ENCODE data around the gene SPATA2.
A peak's percentile ranks its signal among the peaks of the same experiment; 100 is the strongest.
"Not testable (repeated sequence)": the region's sequence is repeated elsewhere in the genome, so short reads cannot be mapped to it uniquely, and the experiment has no call there.

SPATA2 gene, protein sequence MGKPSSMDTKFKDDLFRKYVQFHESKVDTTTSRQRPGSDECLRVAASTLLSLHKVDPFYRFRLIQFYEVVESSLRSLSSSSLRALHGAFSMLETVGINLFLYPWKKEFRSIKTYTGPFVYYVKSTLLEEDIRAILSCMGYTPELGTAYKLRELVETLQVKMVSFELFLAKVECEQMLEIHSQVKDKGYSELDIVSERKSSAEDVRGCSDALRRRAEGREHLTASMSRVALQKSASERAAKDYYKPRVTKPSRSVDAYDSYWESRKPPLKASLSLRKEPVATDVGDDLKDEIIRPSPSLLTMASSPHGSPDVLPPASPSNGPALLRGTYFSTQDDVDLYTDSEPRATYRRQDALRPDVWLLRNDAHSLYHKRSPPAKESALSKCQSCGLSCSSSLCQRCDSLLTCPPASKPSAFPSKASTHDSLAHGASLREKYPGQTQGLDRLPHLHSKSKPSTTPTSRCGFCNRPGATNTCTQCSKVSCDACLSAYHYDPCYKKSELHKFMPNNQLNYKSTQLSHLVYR

GRCh38 chr20:49915380-49916145 lies at the start of gene SPATA2:
Gene SPATA2, minus strand, starts transcription at chr20:49915529. Its CDS starts 7,039 bp downstream, at chr20:49908490.
- DNase-seq (ENCODE audit: low read depth): peak; percentile 84

DNA sequence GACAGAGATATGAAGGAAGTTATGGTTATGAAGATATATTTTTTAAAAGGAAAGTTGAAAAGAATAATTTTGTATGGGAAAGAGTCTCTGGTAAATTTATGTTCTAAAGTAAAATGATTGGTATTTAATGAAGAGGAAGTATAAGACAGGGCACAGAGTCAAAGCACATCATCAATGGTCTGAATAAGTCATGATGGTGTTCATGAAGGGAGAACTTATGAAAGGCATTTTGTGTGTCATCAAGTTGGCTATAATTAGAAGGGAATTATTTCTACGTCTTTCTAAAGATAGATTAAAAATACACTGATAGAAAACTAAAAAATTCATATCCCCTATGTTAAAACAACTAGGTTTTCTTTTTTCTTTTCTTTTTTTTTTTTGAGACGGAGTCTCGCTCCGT lies 46.1 kb upstream of the SPATA2 start:
- DNase-seq (ENCODE audit: low read depth): no peak

DNA sequence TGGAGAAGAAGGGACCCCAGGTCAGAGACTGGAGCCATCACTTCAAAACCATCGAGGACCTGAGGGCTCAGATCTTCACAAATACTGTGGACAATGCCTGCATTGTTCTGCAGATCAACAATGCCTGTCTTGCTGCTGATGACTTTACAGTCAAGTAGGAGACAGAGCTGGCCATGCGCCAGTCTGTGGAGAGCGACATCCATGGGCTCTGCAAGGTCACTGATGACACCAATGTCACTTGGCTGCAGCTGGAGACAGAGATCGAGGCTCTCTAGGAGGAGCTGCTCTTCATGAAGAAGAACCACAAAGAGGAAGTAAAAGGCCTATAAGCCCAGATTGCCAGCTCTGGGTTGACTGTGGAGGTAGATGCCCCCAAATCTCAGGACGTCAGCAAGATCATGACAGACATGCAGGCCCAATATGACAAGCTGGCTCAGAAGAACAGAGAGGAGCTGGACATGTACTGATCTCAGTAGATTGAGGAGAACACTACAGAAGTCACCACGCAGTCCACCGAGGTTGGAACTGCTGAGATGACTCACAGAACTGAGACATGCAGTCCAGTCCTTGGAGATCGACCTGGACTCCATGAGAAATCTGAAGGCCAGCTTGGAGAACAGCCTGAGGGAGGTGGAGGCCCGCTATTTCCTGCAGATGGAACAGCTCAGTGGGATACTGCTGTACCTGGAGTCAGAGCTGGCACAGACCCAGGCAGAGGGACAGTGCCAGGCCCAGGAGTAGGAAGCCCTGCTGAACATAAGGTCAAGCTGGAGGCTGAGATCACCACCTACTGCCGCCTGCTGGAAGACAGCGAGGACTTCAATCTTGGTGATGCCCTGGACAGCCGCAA lies 42.0 kb upstream of the SPATA2 start:
- not testable (repeated sequence) for DNase-seq (ENCODE audit: low read depth)

DNA sequence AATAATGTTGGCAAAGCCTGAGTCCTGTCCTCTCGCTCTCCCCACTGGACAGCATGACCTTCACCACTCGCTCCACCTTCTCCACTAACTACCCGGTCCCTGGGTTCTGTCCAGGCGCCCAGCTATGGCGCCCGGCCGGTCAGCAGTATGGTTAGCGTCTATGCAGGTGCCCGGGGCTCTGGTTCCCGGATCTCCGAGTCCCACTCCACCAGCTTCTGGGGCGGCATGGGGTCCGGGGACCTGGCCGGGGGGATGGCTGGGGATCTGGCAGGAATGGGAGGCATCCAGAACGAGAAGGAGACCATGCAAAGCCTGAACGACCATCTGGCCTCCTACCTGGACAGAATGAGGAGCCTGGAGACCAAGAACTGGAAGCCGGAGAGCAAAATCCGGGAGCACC lies 41.4 kb upstream of the SPATA2 start:
- DNase-seq (ENCODE audit: low read depth): no peak

DNA sequence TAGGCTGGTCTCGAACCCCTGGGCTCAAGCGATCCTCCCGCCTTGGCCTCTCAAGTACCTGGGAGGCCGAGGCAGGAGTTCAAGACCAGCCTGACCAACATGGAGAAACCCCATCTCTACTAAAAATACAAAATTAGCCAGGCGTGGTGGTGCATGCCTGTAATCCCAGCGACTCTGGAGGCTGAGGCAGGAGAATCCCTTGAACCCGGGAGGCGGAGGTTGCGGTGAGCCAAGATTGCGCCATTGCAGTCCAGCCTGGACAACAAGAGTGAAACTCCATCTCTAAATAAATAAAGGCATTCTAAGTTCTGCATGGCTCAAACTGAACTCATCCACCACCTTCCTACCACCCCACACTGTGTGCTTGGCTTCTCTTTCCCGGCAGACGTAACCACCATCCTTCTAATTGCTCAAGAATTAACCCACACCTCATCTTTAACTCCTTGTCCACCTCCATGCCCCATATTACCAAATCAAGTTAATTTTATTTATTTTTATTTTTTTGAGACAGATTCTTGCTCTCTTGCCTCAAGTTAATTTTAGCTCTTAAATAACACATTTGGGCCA lies 40.6 kb upstream of the SPATA2 start:
- DNase-seq (ENCODE audit: low read depth): not testable (repeated sequence)

DNA sequence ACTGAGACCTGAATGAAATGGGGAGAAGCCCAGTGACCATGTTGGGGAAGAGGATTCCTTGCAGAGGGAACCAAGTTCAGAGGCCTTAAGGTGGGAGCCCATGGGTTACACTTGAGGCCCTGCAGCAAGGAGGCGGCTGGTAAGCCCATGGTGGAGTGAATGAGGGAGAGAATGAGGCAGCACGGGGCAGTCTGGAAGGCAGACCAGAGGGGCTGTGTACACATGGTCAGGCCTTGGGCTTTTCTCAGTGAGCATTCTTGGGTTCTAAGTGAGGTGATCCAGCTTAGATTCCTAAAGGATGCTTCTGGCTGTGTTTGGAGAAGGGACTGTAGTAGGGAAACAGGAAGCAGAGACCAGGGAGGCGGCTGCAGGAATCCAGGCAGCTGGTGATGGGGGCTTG lies 39.8 kb upstream of the SPATA2 start:
- DNase-seq (ENCODE audit: low read depth): no peak

DNA sequence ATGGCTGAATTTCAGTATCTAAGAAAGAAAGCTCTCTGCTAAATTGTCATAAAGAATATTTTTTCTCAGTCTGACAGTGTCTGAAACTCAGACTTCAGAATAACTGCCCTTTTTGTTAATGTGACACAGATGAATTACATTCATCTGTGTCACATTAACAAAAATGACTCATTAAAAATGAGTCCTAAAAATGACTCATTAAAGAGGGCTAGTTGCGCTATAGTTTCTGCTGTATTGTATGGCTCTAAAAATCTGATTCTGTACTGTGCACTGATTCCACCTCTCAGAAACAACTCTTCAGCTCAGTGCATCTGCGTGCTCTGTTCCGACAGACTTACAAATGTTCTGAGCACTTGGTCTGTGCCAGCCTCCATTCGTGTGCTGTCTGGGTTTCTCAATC lies 35.8 kb upstream of the SPATA2 start:
- no peak for DNase-seq (ENCODE audit: low read depth)

DNA sequence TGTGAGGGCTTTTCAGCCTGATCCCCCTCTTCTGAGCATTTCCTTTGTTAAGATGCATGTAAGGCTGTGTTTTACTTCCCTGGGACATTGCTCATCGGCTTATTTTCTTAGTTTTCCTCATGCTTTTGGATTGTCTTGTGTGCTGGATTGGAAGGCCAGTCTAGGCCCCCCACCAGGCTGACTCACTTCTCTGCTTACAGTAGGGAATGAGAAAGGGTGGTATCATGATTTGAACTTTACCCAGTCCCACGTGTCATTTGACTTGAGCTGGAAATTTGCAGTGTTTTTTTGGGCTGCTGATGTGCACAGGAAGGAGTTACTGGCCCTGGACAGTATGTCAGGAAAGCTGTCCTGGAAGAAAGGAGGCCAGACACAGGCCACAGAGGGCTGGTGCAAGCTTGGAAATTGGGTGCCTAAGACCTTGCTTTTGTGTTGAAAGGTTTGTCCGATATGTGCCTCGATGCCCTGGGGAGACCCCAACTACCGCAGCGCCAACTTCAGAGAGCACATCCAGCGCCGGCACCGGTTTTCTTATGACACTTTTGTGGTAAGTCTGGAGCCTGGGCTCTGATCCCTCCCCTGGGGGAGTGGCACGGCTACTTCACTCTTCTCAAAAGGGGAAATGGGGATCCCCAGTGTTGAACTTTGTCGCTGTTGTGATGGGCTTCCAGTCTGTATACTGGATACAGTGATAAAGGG lies 33.6 kb upstream of the SPATA2 start:
- no peak for DNase-seq (ENCODE audit: low read depth)

- DNase-seq (ENCODE audit: low read depth): no peak
Measured at GRCh38 chr20:49948178-49948577, 32.8 kb upstream of the SPATA2 start.

GRCh38 chr20:49945701-49946477 lies 30.6 kb upstream of the SPATA2 start:
- DNase-seq (ENCODE audit: low read depth): no peak

DNA sequence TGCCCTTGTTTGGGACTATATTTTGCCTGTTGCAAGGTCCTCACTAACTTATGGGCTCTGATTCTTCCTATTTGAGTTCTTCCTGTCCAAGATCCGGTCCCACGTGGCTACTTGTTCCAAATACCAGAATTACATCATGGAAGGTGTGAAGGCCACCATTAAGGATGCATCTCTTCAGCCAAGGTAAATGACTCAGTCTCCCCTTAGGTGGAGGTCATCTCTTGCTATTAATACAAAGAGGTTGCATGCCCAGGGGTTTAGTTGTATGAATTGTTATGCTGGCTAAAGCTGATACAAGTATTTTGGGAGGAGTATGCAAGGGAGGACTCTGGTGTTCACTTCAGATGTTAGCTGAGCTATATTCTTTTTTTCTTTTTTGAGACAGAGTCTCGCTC lies 30.0 kb upstream of the SPATA2 start:
- DNase-seq (ENCODE audit: low read depth): no peak

GRCh38 chr20:49942942-49943341 lies 27.6 kb upstream of the SPATA2 start:
- DNase-seq (ENCODE audit: low read depth): no peak

DNA sequence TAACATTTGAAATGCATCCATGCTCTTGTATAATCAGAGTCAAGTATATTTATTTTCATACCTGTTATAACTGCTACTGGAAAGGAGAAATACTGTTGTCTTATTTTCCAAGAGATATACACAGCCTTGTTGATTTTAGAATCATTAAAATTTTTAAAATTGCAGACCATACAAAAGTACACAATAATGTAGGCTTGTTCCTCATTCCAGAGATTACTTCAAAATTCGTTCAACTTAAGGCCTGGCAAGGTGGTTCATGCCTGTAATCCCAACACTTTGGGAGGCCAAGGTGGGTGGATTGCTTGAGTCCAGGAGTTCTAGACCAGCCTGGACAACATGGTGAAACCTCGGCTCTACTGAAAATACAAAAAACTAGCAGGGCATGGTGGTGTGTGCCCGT lies 27.0 kb upstream of the SPATA2 start:
- no peak for DNase-seq (ENCODE audit: low read depth)

DNA sequence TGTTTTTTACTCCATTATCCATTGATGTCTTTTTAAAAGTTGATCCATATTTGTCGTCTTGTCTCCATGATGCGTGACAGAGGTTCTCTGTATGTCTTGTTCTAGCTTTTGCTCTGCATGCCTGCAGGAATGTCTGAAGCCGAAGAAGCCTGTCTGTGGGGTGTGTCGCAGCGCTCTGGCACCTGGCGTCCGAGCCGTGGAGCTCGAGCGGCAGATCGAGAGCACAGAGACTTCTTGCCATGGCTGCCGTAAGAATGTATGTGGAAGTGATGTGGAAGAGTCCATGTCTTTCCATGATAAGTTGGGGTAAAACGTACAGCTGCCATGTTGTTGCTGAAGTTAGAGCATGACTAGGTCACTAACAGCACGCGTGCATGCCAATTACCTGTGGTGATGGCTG lies 26.1 kb upstream of the SPATA2 start:
- DNase-seq (ENCODE audit: low read depth): no peak

DNA sequence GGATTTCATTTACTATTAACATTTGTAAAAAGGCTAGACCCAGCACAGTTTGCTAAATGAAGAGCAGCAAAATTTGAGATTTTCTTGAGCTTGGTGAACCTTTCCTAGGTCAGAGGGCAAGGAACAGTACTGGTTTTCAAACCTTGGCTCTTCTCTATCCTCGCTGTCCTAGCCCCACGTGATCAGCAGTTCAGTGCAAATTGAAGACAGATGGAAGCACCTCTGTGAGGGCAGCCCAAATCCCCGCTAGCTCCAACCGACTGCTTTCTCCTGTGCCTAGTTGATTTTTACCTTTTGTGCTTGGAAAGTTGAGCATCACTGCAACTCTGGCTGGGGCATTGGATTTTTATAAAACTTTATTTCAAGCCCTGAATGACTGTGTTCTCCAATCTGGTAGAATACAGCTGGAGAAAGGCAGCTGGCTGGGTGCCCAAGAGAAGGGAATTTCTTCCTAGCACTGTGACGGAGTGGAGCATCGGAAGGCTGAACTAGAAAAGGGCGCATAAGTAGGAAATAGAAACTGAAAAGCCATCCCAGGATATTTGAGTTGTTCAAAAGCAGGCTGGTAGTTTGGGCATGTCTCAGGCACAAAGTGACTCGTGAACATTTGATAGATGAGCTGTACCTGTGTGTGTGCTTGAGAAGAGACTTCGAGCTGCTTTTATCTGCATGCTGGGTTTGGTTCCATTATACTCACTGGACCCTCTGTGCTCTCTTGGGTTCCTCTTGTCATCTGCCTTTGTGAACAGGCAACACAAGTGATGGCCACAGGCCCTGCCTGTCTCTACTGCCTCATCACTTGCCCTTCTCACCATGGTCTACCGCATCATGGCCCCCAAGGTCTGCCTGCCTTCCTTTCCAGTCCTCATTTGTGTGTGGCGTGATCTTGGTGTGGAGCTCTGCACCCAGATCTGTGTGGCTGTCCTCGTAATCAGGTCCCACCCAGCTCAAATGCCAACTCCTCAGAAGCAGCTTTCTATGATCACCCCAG lies 23.1 kb upstream of the SPATA2 start:
- DNase-seq (ENCODE audit: low read depth): no peak

- DNase-seq (ENCODE audit: low read depth): no peak
Measured at GRCh38 chr20:49937027-49937929, 21.9 kb upstream of the SPATA2 start.

GRCh38 chr20:49936153-49937026 lies 21.1 kb upstream of the SPATA2 start, which contains the start of gene RNF114:
Gene RNF114, plus strand, starts transcription at chr20:49936397. Its CDS starts 16 bp downstream, at chr20:49936413.
- peak; percentile 86 for DNase-seq (ENCODE audit: low read depth)
